Activated naive CD8-positive, alpha-beta T cell treated with anti-CD3 and anti-CD28 coated beads, Interleukin-2, amount 50 U/mL, for 16 hours (primary cell): ENCODE measurements around the gene WFIKKN2.
A peak's percentile ranks its signal among the peaks of the same experiment; 100 is the strongest.

Source experiments
- DNase-seq: peaks from one replicate; pipeline ENCODE4 v3.0.0-alpha.2; 2020; ENCODE audit warnings: low read depth, low spot score

The WFIKKN2 gene

DNA sequence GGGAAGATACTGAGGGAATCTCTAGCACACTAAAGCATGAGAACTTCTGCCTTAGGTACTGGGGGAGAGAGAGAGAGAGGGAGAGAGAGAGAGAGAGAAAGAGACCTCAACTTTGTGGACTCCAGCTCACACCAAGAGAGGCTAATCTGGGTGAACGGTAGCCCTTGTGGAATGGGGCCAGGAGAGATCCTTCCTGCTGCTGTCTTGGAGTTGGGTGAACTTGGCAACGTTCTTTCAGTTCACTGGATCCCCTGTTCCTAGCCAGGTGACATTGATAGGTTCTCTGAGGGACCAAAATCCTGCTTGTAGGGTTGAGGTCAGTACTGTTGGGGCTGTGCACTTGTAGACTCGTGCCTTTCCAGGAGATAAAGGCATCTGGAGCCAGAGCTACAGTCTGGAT lies 26.5 kb upstream of the WFIKKN2 start:
- DNase-seq, result no peak

DNA sequence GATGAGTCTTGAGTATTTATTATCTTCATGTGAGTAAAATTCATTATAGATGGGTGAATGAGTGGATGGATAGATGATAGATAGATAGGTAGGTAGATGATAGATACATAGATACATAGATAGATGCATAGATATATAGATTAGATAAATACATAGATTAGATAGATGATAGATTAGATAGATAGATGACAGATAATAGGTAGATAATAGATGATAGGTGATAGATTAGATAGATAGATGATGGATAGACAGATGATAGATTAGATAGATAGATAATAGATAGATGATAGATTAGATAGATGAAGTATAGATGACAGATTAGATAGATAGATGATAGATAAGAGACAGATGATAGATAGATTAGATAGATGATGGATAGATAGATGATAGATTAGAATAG lies 21.8 kb upstream of the WFIKKN2 start:
- no peak for DNase-seq

DNA sequence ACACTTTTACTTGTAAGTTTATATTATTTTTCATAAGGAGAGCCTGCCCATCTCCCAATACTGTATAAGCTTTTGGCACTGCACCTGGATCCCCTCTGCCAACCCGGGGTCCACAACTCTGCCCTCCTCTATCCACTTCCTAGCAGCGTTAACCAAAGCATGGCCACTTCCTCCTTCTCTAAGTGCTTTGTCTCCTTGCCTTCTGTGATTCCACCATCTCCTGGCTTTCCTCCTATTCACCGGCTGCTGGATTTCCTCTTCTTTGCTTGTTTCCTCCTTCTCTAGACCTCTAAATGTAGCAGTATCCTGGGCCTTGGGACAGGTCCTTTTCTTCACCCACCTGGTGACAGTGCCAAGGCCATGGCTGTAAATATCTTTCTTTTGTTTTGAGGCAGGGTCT lies 20.0 kb upstream of the WFIKKN2 start:
- no peak for DNase-seq

DNA sequence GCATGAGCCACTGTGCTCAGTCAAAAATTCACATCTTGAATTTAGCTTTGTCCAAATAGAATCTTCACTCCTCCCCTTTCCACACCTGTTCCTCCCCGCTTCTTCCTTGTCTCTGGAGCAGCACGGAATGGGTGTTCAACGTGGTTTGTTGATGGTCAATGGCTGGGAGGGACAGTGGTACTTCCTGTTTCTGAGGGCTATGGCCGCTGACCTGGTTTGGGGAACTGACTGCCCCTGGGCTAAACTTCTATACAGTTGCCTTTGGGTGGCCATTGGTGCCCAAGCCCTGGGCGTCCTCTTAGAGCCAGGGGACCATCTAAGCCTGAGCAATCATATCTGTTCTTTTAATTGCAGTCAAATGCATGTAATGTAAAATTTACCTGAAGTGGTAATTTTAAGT lies 19.1 kb upstream of the WFIKKN2 start:
- DNase-seq, result no peak

DNA sequence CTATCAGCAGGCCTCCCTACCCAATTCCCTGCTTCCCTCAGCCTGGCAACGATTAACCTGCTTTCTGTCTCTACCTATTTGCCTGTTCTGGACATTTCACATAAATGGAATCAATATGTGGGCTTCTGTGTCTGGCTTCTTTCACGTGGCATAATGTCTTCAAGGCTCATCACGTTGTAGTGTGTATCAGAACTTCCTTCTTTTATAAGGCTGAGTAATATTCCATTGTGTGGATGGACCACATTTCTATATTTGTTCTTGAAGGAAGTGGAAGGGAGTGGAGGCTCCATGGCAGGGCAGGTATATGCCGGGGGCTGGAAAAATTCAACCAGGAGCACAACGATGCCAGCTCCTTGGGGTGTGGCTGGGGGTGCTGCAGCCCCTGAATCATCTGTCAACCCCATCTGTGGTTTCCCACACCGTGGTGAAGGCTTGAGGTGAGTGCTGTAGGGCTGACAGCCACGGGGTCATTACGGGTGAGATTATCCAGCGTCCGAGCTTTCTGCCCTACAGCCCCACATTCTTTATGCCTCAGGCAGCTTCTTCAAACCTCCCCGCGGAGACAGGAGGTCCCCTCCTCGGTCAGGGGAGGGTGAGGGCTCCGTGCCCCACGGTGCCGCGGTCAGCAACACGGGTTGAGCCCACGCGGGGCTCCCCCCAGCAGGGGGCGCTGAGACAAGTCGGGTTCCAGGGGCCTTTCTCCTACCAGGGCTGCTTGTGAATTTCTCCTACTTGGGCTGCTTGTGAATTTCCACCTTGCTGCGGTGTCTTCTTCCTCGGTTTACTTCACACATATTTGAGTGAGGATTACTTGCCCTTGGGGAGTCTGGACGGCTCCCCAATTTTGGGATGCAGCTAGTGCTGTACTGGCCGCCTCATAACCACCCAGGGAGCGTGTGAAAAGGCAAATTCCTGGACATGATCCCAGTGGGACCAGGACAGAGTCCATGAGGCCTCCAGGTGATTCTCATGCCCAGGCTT lies 18.3 kb upstream of the WFIKKN2 start:
- peak; percentile 19 for DNase-seq

DNA sequence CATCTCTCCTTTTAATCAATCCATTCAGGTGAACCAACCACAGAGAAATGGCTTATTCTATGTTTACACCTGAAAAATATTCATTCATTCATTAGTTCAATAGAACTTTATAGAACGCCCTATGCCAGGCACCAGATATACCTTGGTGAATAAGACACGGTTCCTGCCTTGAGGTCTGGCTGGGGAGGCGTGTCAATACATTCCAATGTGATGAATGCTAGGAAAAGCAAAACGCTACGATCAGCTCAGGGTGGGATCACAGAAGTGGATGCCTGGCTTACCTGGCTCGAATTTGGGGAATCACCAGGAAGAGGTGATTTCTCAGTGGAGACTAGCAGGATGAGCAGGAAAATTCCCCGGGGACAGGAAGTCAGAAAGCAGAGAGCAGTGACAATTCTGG lies 17.5 kb upstream of the WFIKKN2 start:
- DNase-seq, result no peak

DNA sequence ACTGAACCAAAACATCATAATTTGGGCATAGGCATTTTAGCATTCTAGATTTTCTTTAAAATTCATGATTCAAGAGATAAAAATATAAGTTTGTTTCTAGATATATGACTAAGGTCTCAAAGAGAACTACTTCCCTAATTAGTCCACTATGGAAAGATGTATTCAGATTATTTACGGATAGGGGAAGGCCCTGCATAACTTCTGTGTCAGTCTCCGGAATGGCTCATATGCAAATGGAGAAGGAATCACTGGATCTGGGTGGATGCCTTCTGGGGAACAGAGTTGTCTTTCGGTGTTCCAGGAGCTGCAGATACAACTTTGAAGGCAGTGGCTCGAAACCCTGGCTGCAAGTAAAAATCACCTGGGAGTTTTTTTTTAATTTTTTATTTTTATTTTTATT lies 17.1 kb upstream of the WFIKKN2 start:
- no peak for DNase-seq

DNA sequence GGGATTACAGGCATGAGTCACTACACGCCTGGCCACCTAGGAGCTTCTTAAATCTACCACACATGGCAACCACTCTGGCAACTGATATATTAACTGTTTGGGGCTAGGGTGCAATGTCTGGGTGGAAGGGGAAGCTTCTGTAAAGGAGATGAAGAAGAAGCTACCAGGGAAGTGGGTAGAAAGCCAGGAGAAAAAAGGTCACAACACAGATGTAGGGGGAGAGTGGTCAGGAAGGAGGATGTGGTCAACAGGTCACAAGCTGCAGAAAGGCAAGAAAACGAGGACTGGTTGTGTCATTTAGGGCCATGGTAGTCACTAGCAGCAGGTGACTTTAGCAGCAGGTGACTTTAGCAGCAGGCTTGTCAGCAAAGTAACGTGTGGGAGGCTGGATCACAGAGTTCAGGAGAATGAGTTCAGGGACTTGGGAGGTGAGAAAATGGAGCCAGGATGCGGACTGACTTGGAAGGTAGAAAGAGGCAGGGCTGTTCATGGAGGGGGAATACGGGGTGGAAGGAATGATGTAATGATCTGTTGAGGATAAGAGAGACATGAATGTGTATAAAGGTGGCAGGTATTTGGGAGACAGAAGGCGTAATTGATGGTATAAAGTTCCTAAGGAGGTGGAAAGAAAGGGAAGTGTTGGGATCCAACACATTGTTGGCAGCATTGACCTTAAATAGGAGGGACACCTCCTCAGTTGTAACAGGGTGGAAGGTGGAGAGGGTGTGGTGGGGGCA lies 16.3 kb upstream of the WFIKKN2 start:
- no peak for DNase-seq

DNA sequence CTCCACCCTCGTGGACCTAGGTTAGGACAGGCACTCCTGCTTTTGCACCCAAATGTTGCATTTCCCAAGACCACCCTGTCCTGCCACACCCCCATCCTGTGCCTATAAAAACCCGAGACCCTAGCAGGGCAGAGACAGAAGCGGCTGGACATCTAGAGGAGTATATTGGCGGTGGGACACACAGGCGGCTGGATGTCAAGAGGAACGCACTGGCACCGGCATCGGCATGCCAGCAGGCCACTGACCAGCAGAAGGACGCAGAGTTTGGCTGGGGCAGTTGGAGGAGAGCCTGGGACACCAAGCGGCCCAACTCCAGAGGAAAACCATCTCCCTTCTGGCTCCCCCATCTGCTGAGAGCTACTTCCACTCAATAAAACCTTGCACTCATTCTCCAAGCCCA lies 14.7 kb upstream of the WFIKKN2 start:
- DNase-seq, result no peak

DNA sequence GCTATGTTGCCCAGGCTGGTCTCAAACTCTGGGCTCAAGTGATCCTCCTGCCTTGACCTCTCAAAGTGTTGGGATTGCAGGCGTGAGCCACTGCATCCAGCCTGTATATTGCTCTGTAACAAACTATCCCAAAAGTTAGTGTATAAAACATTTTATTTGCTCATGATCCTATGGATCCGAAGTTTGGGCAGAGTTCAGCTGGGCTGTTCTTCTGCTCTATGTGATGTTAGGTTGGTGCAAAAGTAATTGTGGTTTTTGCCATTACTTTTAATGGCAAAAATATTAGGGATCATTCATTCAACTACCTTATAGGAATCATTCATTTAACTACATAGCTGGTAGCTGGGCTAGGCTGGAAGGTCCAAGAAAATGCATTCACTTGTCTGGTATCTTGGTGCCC lies 12.8 kb upstream of the WFIKKN2 start:
- no peak for DNase-seq

DNA sequence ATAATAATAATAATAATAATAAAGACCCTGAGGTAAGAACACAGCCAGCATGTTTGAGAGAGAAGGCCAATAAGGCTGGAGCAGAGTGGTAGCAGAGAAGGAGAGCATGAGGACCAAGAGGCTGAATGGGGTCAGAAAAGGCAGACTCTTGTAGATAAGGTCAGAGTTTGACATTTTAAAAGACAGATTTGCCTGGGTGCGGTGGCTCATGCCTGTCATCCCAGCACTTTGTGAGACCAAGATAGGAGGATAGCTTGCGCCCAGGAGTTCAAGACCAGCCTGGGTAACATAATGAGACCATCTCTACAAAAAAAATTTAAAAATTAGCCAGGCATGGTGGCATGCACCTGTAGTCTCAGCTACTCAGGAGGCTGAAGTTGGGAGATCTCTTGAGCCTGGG lies 11.0 kb upstream of the WFIKKN2 start:
- DNase-seq, result no peak

DNA sequence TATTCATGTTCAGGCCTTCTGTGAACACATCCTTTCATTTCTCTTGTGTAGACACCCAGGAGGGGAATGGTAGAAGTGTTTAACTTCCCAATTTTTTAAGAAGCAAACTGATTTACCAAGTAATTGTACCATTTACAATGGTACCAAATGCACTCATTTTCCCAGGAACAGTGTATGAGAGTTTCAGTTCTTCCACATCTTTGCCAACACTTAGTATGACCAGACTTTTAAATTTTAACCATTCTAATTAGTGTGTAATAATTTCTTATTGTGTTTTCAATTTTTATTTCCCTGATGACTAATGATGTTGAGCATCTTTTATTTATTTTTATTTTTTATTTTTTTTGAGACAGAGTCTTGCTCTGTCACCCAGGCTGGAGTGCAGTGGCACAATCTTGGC lies 10.2 kb upstream of the WFIKKN2 start:
- DNase-seq, result no peak

DNA sequence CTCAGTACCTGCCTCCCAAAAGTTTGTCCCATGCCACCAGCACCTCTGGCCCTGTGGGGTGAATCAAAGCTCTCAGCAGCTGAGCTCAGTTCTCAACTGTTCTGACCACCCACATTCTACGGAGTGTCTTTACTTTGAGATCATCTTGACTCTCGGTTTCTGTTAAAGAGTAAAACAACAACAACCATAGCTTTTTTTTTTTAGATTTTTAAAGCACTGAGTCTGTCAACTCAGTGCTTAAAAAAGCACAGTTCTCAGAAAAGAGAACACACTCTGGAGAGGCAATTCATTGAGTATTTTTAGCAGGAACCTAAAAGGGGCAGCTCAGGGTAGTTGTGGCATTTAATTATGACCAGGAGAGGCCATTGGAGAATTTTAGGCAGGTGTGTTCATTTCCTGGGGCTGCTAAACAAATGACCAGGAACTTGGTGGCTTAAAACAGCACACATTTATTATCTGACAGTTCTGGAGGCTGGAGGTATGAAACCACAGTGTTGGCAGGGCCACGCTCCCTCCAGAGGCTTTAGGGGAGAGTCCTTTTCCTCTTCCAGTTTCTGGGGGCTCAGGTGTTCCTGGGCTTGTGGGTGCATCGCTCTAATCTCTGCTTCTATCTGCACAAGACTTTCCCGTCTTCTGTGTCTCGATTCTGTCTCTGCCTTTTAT lies 6.7 kb upstream of the WFIKKN2 start:
- no peak for DNase-seq

DNA sequence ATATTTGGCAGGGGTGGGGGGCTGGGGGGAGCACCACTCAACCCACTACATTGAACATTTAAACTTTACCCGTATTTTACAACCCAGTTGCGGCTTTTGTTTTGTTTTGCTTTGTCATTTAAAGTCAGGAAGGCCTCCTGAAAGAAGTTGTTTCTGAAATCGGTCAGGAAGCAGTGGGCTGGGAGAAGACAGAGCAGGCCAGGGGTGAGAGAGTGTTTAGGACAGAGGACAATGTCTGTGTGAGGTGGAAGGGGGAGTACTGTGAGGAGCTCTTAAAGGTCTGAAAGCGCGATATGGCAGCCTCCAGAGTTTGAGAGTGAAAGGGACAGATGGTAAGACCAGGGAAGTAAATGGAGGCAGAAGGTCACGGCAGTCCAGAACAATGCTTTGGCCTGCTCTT lies 6.1 kb upstream of the WFIKKN2 start:
- no peak for DNase-seq

DNA sequence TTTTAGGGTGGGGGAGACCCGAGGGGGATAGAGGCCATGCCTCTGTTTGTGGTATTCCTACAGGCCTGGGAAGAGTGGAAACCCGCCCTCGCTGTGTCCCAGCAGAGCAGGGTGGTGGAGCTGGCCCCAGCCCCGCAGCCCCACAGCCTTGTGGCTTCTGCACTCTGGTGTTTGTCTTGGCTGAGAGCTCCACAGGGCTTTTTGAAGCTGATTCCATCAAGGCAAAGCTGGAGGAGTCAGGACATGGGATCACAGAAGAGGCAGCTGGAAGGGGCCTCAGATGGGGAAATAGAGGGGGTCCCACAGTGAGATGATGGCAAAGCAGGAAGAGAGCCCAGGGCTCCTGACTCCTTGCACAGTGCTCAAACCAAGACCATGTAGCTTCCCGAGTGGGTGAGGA lies 5.0 kb upstream of the WFIKKN2 start:
- no peak for DNase-seq

DNA sequence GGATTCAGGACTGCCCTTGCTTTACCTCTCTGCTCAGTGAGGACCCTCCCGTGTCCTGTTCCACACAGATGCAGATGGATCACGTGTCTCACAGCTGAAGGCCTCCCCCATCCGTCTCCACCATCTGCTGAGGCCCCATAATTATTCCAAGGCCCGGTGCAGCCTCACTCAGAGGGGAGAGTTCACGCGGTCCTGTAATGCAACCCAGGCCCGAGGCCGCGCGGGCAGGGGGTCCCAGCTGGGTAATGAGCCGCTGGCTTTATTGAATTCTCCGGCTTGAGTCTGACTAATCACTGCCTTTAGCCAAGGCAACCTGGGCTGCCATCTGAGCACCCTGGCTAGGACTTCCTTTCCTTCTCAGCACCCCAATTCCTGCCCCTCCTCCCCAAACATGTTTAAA lies 4.4 kb upstream of the WFIKKN2 start:
- DNase-seq, result no peak

DNA sequence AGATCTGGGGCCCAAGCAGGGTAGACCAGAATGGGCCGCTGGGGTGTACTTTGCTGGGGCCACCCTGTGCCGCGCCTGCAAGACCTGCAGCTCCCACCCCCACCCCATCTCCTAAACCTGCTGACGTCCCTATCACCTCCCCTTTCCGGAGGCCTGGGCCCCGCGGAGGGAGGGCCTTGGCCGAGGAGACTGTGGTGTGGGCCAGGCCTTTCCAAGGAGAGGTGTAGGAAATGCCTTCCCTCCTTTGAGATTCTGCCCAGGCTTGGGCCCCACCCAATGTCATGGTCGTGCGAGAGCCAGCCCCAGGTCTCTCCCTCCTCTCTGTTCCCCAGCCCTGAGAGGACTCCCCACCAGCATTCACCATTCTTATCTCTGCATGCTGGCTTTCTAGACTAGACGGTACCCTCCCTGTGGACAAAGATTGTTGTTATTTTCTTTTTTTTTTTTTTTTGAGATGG lies 3.9 kb upstream of the WFIKKN2 start:
- no peak for DNase-seq

DNA sequence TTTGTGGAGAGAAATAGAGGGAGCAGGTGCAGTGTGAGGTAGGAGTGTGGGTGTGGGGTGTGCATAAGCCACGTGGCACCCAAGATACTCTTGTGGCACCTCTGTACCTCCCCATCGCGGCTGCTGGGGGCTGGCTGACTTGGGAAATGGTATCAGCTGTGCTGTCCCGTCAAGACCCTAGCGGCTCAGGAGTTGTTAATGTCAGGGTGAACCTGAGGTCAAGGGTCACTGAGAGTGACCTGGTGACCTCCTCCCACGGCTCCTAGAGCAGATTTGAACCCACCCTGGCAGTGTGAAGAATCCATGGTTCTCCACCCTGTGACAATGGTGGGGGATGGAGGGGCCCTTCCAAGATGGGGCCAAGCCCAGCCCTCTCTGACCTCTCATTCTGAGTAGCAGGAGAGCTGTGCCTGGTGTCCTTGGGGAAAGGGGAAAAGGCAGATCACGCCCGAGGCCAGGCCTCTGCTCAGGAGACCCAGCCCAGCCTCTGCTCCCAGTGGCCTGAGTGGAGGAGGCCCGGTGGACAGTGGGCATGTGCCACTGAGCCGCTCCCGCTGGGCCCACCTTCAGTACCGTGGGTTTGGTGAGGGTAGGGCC lies 3.0 kb upstream of the WFIKKN2 start:
- no peak for DNase-seq

DNA sequence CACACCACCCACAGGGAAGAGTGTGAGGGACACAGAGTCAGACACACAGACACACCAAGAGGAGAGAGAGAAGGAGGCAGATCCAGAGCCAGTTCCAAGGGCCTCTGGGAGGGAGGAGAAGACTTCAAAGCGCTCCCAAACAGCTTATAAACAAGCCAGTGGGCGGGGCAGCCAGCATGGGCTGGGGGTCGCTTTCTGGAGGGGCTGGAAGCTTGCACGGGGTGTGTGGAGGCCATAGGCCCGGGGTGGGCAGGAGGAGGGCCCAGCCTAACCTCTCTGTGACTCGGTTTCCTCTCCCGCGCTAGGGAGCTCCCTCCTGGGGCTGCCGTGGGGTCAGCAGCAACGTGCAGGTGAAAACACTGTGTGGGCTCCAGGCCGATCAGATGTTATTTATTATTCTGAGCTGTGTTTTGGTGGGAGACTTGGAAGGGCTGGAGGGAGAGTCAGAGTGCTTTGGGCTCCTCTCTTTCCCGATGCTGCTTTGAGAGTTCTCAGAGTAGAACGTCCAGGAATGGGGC lies 2.5 kb upstream of the WFIKKN2 start:
- DNase-seq, result no peak

DNA sequence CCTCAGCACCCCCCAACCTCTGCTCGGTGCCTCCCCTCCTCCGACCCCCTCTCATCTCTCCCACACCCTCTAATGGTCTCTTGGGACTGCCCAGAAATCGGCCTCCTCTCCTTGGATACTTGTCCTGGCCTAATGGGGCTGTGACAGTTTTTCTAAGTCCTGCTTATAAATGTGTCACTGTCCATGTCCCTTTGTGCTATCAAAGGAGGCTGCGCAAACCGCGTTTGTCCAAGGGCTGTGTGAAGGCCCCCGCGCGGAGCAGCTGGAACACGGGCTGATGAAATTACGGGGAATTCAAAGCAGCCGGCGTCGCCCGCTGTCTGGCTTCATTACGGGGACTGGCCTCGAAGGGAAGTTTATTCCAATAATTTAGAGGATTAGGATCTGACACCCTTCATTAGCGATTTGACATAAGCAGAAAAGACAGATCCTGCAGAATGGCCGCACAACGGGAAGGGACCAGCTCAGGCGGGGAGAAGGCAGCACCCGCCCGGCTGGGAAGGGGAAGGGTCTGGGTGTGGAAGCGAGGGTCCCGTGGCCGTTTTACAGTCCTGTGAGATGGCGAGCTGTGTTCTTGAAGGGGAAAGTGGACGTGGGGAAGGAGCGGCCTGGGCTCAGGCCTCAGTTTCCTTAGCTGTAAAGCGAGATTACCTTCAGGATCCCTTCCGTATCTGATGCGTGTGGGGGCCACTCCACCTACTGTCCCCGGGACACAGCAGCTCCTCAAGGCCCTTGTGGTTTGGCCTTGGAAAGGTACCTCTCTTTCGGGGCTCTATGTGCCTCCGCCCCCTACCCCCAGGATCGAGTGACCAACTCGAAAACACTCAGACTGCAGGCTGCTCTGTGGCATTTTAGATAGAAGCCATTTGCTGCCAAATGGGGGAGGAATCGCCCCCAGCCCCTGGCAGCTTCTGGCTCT lies 1.6 kb upstream of the WFIKKN2 start:
- no peak for DNase-seq
